Measurements from ENCODE around the gene TSN.
"Not testable (repeated sequence)": the region's sequence is repeated elsewhere in the genome, so short reads cannot be mapped to it uniquely, and the experiment has no call there.

TSN gene

GRCh38 chr2:121805766-121806143 lies 50.3 kb downstream of the TSN start:
- Histone ChIP-seq H3K36me3 (ENCODE audit: control insufficient read depth in 4 of 4, insufficient read depth in 4 of 4, low read length in 3 of 4) (no peaks in the 10 kb centered on the region), H3K27me3 (replicated peaks in 2 of 5; ENCODE audit: control insufficient read depth in 4 of 5, insufficient read depth in 5 of 5, low read length in 4 of 5) (no peaks in the 10 kb centered on the region), H3K4me3 (ENCODE audit: control insufficient read depth in 1 of 7, extremely low read depth in 1 of 7, insufficient read depth in 4 of 7, low read depth in 2 of 7, low read length in 6 of 7) (no peak overlapping the region), H3K9me3 (ENCODE audit: control extremely low read depth in 1 of 5, control insufficient read depth in 4 of 5, insufficient read depth in 2 of 5, low read depth in 1 of 5, low read length in 4 of 5) (peaks cover 0 to 14% (median 3%) of the 10 kb centered on the region in 5 experiments), H3K4me1 (ENCODE audit: control extremely low read depth in 1 of 4, control insufficient read depth in 4 of 4, insufficient read depth in 4 of 4, low read length in 3 of 4) (peaks cover 0 to 19% (median 12%) of the 10 kb centered on the region in 4 experiments), H3K27ac (ENCODE audit: insufficient read depth in 1 of 2, low read depth in 1 of 2, low read length in 2 of 2, poor library complexity in 1 of 2, severe bottlenecking in 2 of 2) (no peak overlapping the region)
- WGBS (ENCODE audit: insufficient coverage): 100% methylated on average over 4 of the region's 7 CpGs
- DNase-seq: no peak
- POLR2A ChIA-PET: no interaction called here
- CTCF ChIA-PET: no interaction called here

GRCh38 chr2:121807771-121808170 lies 52.3 kb downstream of the TSN start:
- 98% methylated on average over 6 of the region's 8 CpGs for WGBS (ENCODE audit: insufficient coverage)
- CTCF ChIA-PET: interaction anchor here (0.8 to 1.3 kb wide), 2 partner anchors 21 to 51 kb away, joined by 3 read pairs; no protein-coding TSS in a partner anchor
- H3K27me3 ChIP-seq (replicated peaks in 2 of 5; ENCODE audit: control insufficient read depth in 4 of 5, insufficient read depth in 5 of 5, low read length in 4 of 5): not testable (repeated sequence)

GRCh38 chr2:121809607-121810006 lies 54.2 kb downstream of the TSN start:
- H3K36me3 ChIP-seq (ENCODE audit: control insufficient read depth in 4 of 4, insufficient read depth in 4 of 4, low read length in 3 of 4): no peaks in the 10 kb centered on the region
- H3K27me3 ChIP-seq (replicated peaks in 2 of 5; ENCODE audit: control insufficient read depth in 4 of 5, insufficient read depth in 5 of 5, low read length in 4 of 5): no peaks in the 10 kb centered on the region
- 100% methylated on average over 3 of the region's 4 CpGs for WGBS (ENCODE audit: insufficient coverage)
- no peak overlapping the region for H3K27ac ChIP-seq (ENCODE audit: insufficient read depth in 1 of 2, low read depth in 1 of 2, low read length in 2 of 2, poor library complexity in 1 of 2, severe bottlenecking in 2 of 2)
- CTCF ChIA-PET: no interaction called here
- no peaks in the 10 kb centered on the region for H3K9me3 ChIP-seq (ENCODE audit: control extremely low read depth in 1 of 5, control insufficient read depth in 4 of 5, insufficient read depth in 2 of 5, low read depth in 1 of 5, low read length in 4 of 5)
- no peak overlapping the region for H3K4me3 ChIP-seq (ENCODE audit: control insufficient read depth in 1 of 7, extremely low read depth in 1 of 7, insufficient read depth in 4 of 7, low read depth in 2 of 7, low read length in 6 of 7)
- POLR2A ChIA-PET: no interaction called here
- no peak for DNase-seq
- H3K4me1 ChIP-seq (ENCODE audit: control extremely low read depth in 1 of 4, control insufficient read depth in 4 of 4, insufficient read depth in 4 of 4, low read length in 3 of 4): peaks cover 0 to 10% (median 3%) of the 10 kb centered on the region in 4 experiments

More at GRCh38 chr2:121807771-121808170, 52.3 kb downstream of the TSN start:
- H3K27ac ChIP-seq (ENCODE audit: insufficient read depth in 1 of 2, low read depth in 1 of 2, low read length in 2 of 2, poor library complexity in 1 of 2, severe bottlenecking in 2 of 2); POLR2A ChIA-PET; H3K4me3 ChIP-seq (ENCODE audit: control insufficient read depth in 1 of 7, extremely low read depth in 1 of 7, insufficient read depth in 4 of 7, low read depth in 2 of 7, low read length in 6 of 7); DNase-seq; H3K36me3 ChIP-seq (ENCODE audit: control insufficient read depth in 4 of 4, insufficient read depth in 4 of 4, low read length in 3 of 4); H3K9me3 ChIP-seq (ENCODE audit: control extremely low read depth in 1 of 5, control insufficient read depth in 4 of 5, insufficient read depth in 2 of 5, low read depth in 1 of 5, low read length in 4 of 5): not testable (repeated sequence)
- H3K4me1 ChIP-seq (ENCODE audit: control extremely low read depth in 1 of 4, control insufficient read depth in 4 of 4, insufficient read depth in 4 of 4, low read length in 3 of 4): peaks cover 0 to 19% (median 12%) of the 10 kb centered on the region in 4 experiments

GRCh38 chr2:121810959-121811853 lies 55.8 kb downstream of the TSN start:
- Histone ChIP-seq H3K4me3 (ENCODE audit: control insufficient read depth in 1 of 7, extremely low read depth in 1 of 7, insufficient read depth in 4 of 7, low read depth in 2 of 7, low read length in 6 of 7) (no peak overlapping the region), H3K9me3 (ENCODE audit: control extremely low read depth in 1 of 5, control insufficient read depth in 4 of 5, insufficient read depth in 2 of 5, low read depth in 1 of 5, low read length in 4 of 5) (no peaks in the 10 kb centered on the region), H3K4me1 (ENCODE audit: control extremely low read depth in 1 of 4, control insufficient read depth in 4 of 4, insufficient read depth in 4 of 4, low read length in 3 of 4) (peaks cover 4 to 13% (median 7%) of the 10 kb centered on the region in 4 experiments), H3K27me3 (replicated peaks in 2 of 5; ENCODE audit: control insufficient read depth in 4 of 5, insufficient read depth in 5 of 5, low read length in 4 of 5) (no peaks in the 10 kb centered on the region), H3K27ac (ENCODE audit: insufficient read depth in 1 of 2, low read depth in 1 of 2, low read length in 2 of 2, poor library complexity in 1 of 2, severe bottlenecking in 2 of 2) (no peak overlapping the region), H3K36me3 (ENCODE audit: control insufficient read depth in 4 of 4, insufficient read depth in 4 of 4, low read length in 3 of 4) (no peaks in the 10 kb centered on the region)
- POLR2A ChIA-PET: no interaction called here
- 46% methylated on average over 13 of the region's 17 CpGs for WGBS (ENCODE audit: insufficient coverage)
- CTCF ChIA-PET: interaction anchor here (0.7 to 1.7 kb wide), 7 partner anchors 9 to 158 kb away, joined by 3 to 5 read pairs (median 3); no protein-coding TSS in a partner anchor
- peak; percentile 38 to 61 (median 50) for DNase-seq

GRCh38 chr2:121813083-121813482 lies 57.6 kb downstream of the TSN start:
- DNase-seq; POLR2A ChIA-PET; H3K9me3 ChIP-seq (ENCODE audit: control extremely low read depth in 1 of 5, control insufficient read depth in 4 of 5, insufficient read depth in 2 of 5, low read depth in 1 of 5, low read length in 4 of 5); H3K36me3 ChIP-seq (ENCODE audit: control insufficient read depth in 4 of 4, insufficient read depth in 4 of 4, low read length in 3 of 4); H3K27ac ChIP-seq (ENCODE audit: insufficient read depth in 1 of 2, low read depth in 1 of 2, low read length in 2 of 2, poor library complexity in 1 of 2, severe bottlenecking in 2 of 2); H3K27me3 ChIP-seq (replicated peaks in 2 of 5; ENCODE audit: control insufficient read depth in 4 of 5, insufficient read depth in 5 of 5, low read length in 4 of 5); H3K4me3 ChIP-seq (ENCODE audit: control insufficient read depth in 1 of 7, extremely low read depth in 1 of 7, insufficient read depth in 4 of 7, low read depth in 2 of 7, low read length in 6 of 7): not testable (repeated sequence)
- 100% methylated on average over 3 of the region's 3 CpGs for WGBS (ENCODE audit: insufficient coverage)
- CTCF ChIA-PET: interaction anchor here (0.9 kb wide), 1 partner anchor 12 kb away, joined by 3 read pairs; no protein-coding TSS in a partner anchor
- peaks cover 4 to 19% (median 7%) of the 10 kb centered on the region in 4 experiments for H3K4me1 ChIP-seq (ENCODE audit: control extremely low read depth in 1 of 4, control insufficient read depth in 4 of 4, insufficient read depth in 4 of 4, low read length in 3 of 4)

- H3K9me3 ChIP-seq (ENCODE audit: control extremely low read depth in 1 of 5, control insufficient read depth in 4 of 5, insufficient read depth in 2 of 5, low read depth in 1 of 5, low read length in 4 of 5): no peaks in the 10 kb centered on the region
- POLR2A ChIA-PET: no interaction called here
- H3K27ac ChIP-seq (ENCODE audit: insufficient read depth in 1 of 2, low read depth in 1 of 2, low read length in 2 of 2, poor library complexity in 1 of 2, severe bottlenecking in 2 of 2): no peak overlapping the region
- peaks cover 4 to 38% (median 11%) of the 10 kb centered on the region in 4 experiments for H3K4me1 ChIP-seq (ENCODE audit: control extremely low read depth in 1 of 4, control insufficient read depth in 4 of 4, insufficient read depth in 4 of 4, low read length in 3 of 4)
- H3K36me3 ChIP-seq (ENCODE audit: control insufficient read depth in 4 of 4, insufficient read depth in 4 of 4, low read length in 3 of 4): no peaks in the 10 kb centered on the region
- no peak for DNase-seq
- H3K4me3 ChIP-seq (ENCODE audit: control insufficient read depth in 1 of 7, extremely low read depth in 1 of 7, insufficient read depth in 4 of 7, low read depth in 2 of 7, low read length in 6 of 7): no peak overlapping the region
- no peaks in the 10 kb centered on the region for H3K27me3 ChIP-seq (replicated peaks in 2 of 5; ENCODE audit: control insufficient read depth in 4 of 5, insufficient read depth in 5 of 5, low read length in 4 of 5)
- WGBS (ENCODE audit: insufficient coverage): 78% methylated on average over 5 of the region's 8 CpGs
- CTCF ChIA-PET: no interaction called here
Measured at GRCh38 chr2:121815216-121815615, 59.8 kb downstream of the TSN start.

- Histone ChIP-seq H3K4me1 (ENCODE audit: control extremely low read depth in 1 of 4, control insufficient read depth in 4 of 4, insufficient read depth in 4 of 4, low read length in 3 of 4) (peaks cover 4 to 40% (median 12%) of the 10 kb centered on the region in 4 experiments), H3K36me3 (ENCODE audit: control insufficient read depth in 4 of 4, insufficient read depth in 4 of 4, low read length in 3 of 4) (no peaks in the 10 kb centered on the region), H3K27me3 (replicated peaks in 2 of 5; ENCODE audit: control insufficient read depth in 4 of 5, insufficient read depth in 5 of 5, low read length in 4 of 5) (no peaks in the 10 kb centered on the region), H3K9me3 (ENCODE audit: control extremely low read depth in 1 of 5, control insufficient read depth in 4 of 5, insufficient read depth in 2 of 5, low read depth in 1 of 5, low read length in 4 of 5) (no peaks in the 10 kb centered on the region), H3K27ac (ENCODE audit: insufficient read depth in 1 of 2, low read depth in 1 of 2, low read length in 2 of 2, poor library complexity in 1 of 2, severe bottlenecking in 2 of 2) (no peak overlapping the region), H3K4me3 (ENCODE audit: control insufficient read depth in 1 of 7, extremely low read depth in 1 of 7, insufficient read depth in 4 of 7, low read depth in 2 of 7, low read length in 6 of 7) (no peak overlapping the region)
- DNase-seq: no peak
- CTCF ChIA-PET: no interaction called here
- POLR2A ChIA-PET: no interaction called here
- WGBS (ENCODE audit: insufficient coverage): 89% methylated on average over 6 of the region's 7 CpGs
Measured at GRCh38 chr2:121816797-121817196, 61.3 kb downstream of the TSN start.

Data from common myeloid progenitor, CD34-positive (primary cell).